PC-3 (cell line): ENCODE results near the gene STAT3.

Experiments used
- CTCF ChIP-seq: fragments of 300-600 bp; sonication (generic); conservative IDR thresholded peaks from 2 replicates; pipeline ENCODE4 v1.5.1; 2017; ENCODE audit warnings: antibody characterized with exemption, low read depth, mild to moderate bottlenecking, low read length
- EZH2 ChIP-seq: fragments of 300-600 bp; sonication (generic); IDR thresholded peaks from one replicate; pipeline ENCODE4 v1.6.1; 2017; ENCODE audit warnings: antibody characterized with exemption, mild to moderate bottlenecking, low read length; ENCODE audit not compliant: unreplicated experiment

- TF ChIP-seq CTCF (no peak), EZH2 (no peak)
Observed at GRCh38 chr17:42286411-42287221, 101.6 kb downstream of the STAT3 start.
